Activated T-cell treated with anti-CD3 and anti-CD28 coated beads, Interleukin-2, amount 50 U/mL, for 4 hours (primary cell): ENCODE measurements around the gene PPP1R18. TPM values are rescaled to one million over a fixed set of nuclear protein-coding genes. Genes with fewer than 3 reads are reported as not detected.
A peak's percentile ranks its signal among the peaks of the same experiment; 100 is the strongest.
"Not testable (repeated sequence)": the region's sequence is repeated elsewhere in the genome, so short reads cannot be mapped to it uniquely, and the experiment has no call there.

Source experiments
- ATAC-seq, 2 donors: fragments of 200-7000 bp; cut with Tn5 transposase; one replicate each; pipeline ENCODE4 v1.10.0; 2021
- DNase-seq: peaks from one replicate; pipeline ENCODE4 v3.0.0-alpha.2; 2020
- H3K27me3 Mint-ChIP-seq: one replicate; pipeline ENCODE4 v1.8.0; 2021; ENCODE audit warnings: low read depth, mixed read lengths
- H3K36me3 Mint-ChIP-seq: one replicate; pipeline ENCODE4 v1.8.0; 2022; ENCODE audit warnings: mixed read lengths; ENCODE audit not compliant: insufficient read depth
- H3K4me1 Mint-ChIP-seq: one replicate; pipeline ENCODE4 v1.8.0; 2021; ENCODE audit warnings: low read depth, mixed read lengths
- H3K4me3 Mint-ChIP-seq: one replicate; pipeline ENCODE4 v1.8.0; 2021; ENCODE audit warnings: mild to moderate bottlenecking, moderate library complexity, mixed read lengths
- H3K9me3 Mint-ChIP-seq: one replicate; pipeline ENCODE4 v1.8.0; 2021; ENCODE audit warnings: mixed read lengths
- total RNA-seq, 3 donors: library from RNA; stranded (reverse); gene quantifications; one replicate each; pipeline ENCODE4 v1.2.1, GENCODE V29; 2021

The PPP1R18 gene
- total RNA-seq, 3 donors from 2014 or later, result 148 to 176 (median 148) TPM

DNA sequence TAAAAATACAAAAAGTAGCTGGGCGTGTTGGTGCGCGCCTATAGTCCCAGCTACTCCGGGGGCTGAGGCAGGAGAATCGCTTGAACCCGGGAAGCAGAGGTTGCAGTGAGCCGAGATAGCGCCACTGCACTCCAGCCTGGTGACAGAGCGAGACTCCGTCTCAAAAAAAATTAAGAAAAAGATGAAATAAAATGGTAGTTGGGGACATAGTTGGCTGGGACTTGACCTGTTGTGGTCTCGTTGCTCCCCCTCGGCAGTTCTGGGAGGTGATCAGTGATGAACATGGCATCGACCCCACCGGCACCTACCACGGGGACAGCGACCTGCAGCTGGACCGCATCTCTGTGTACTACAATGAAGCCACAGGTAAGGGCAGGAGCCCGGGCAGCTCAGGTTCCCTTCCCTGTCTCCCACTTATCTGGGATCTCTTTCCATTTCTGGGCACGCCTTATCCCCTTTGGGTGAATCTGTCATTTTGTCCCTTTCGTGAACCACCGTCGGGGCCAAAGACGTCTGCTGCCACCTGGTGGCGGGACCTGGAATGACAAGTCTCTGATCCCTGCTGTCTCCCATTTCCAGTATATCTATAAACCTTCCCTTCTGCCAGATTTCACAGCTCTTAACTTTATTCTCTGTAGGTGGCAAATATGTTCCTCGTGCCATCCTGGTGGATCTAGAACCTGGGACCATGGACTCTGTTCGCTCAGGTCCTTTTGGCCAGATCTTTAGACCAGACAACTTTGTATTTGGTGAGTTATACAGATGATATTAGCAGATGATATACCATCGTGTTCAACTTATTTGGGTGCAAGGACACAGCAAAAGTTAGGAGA is 36.1 kb upstream of the PPP1R18 start:
- H3K4me3 Mint-ChIP-seq, result peak overlapping the region; percentile 99
- H3K4me1 Mint-ChIP-seq, result peaks cover 43% of the 10 kb centered on the region
- no peaks in the 10 kb centered on the region for H3K27me3 Mint-ChIP-seq
- peaks cover 39% of the 10 kb centered on the region for H3K36me3 Mint-ChIP-seq
- H3K9me3 Mint-ChIP-seq, result no peaks in the 10 kb centered on the region
- no peak for ATAC-seq
- peak; percentile 87 for DNase-seq

DNA sequence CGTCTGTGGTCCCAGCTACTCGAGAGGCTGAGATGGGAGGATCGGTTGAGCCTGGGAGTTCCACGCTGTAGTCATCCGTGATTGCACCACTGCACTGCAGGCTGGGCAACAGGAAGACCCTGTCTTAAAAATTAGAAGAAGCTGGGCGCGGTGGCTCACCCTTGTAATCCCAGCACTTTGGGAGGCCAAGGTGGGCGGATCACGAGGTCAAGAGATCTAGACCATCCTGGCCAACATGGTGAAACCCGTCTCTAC is 35.5 kb upstream of the PPP1R18 start:
- H3K36me3 Mint-ChIP-seq, result peaks cover 38% of the 10 kb centered on the region
- not testable (repeated sequence) for H3K9me3 Mint-ChIP-seq, DNase-seq, H3K27me3 Mint-ChIP-seq, ATAC-seq
- H3K4me1 Mint-ChIP-seq, result peaks cover 46% of the 10 kb centered on the region
- H3K4me3 Mint-ChIP-seq, result peak overlapping the region; percentile 99

DNA sequence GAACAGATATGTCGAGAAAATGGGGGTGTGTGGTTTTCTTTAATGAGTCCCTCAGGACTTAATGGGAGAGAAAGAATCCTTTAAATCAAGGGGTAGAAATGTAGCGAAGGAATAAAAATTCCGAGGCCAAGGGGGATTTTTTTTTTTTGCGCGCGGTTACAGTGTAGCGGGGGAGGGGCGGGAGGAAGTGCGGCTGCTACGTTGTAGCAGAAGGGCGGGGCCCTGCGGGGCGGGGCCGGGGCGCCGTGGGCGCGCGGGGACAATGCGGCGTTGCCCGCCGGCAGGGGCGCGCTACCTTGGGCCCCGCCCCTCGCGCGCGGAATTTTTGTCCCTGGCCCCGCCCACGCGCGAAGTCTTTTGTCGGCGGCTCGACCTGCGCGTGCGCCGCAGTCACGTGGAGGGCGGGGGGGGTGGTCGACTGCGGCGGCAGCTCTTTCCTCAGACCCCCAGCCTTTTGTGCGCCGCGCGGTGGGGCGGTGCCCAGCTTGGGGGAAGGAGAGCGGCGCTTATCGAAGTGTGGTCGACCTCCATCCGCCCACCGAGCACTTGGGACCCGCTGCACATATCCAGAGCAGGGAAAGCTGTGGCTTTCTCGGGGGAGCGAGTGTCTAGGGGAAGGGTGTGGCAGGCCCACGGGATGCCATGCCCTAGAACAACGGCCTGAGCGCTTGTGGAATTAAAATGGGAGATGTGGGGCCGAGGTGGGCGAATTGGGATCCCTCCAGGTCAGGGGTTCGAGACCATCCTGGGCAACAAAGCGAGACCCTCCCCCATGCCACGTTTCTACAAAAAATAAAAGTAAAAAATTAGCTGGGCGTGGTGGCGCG is 35.0 kb upstream of the PPP1R18 start:
- peaks cover 51% of the 10 kb centered on the region for H3K4me1 Mint-ChIP-seq
- H3K4me3 Mint-ChIP-seq, result peak overlapping the region; percentile 99
- H3K36me3 Mint-ChIP-seq, result peaks cover 41% of the 10 kb centered on the region
- ATAC-seq (peak; percentile 24 to 29), DNase-seq (peak; percentile 98)
- H3K27me3 Mint-ChIP-seq, result no peaks in the 10 kb centered on the region
- H3K9me3 Mint-ChIP-seq, result no peaks in the 10 kb centered on the region

DNA sequence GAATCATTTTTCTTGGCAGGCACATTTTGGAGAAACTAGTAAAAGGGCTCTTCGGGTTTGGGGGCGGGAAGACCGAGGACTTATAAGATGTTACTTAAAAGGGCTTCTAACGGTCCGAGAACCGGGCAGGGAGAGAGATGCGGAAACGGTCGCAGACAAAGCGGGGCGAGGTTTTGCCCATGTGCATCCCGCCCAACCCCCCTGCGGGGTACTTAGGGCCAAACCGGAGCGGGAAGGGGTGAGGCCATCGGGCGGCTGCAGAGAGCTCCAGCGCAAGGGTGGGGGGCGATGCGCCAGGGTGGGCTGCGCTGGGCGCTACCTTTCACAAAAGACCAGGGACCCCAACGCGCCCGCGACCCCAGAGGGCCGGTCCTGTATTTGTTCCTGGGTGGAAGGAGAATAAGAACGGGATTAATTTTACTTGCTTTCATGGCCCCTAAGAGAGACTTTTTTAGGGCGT is 34.3 kb upstream of the PPP1R18 start:
- Mint-ChIP-seq H3K4me1 (peaks cover 55% of the 10 kb centered on the region), H3K9me3 (no peaks in the 10 kb centered on the region), H3K4me3 (peak overlapping the region; percentile 99), H3K27me3 (no peaks in the 10 kb centered on the region), H3K36me3 (peaks cover 40% of the 10 kb centered on the region)
- no peak for ATAC-seq
- peak; percentile 48 for DNase-seq

DNA sequence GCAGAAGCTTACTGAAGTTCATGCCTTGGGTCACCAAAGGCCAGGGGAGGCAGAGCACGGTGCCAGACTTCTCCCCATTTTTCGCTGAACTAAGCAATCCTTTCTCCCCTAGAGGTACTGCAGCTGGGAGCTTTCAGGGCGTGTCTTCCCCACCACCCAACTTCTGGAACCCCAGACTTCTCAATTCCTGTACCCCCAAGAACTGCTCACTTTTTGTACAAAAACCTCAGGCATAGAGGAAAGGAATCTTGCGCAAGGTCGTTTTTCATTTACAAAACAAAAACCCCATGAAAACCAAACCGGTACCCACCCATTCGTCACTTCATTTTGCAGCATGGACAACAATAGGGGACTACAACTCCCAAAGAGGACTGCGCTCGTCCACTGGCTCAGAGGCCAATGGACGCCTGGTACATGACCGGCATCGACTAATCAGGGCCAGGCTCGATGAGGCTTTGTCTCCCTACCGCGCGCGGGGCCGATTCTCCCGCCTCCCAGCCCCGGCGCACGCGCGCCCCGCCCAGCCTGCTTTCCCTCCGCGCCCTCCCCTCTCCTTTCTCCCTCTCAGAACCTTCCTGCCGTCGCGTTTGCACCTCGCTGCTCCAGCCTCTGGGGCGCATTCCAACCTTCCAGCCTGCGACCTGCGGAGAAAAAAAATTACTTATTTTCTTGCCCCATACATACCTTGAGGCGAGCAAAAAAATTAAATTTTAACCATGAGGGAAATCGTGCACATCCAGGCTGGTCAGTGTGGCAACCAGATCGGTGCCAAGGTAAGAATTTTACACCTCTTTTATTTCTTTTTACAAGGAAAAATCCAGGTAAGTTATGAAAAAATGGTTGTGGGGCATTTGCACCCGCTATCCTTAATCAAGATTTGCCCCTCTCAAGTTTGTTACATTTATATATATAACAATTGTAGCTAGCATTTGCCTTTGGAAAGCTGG is 33.6 kb upstream of the PPP1R18 start, which contains the start of gene TUBB:
TUBB (plus strand) TSS at position 562 of the 947 bp plus-strand sequence; CDS start at position 717, 155 bp downstream.
- Mint-ChIP-seq H3K9me3 (no peaks in the 10 kb centered on the region), H3K27me3 (no peaks in the 10 kb centered on the region), H3K4me3 (peak within 1 kb of the TSS; percentile 99), H3K36me3 (peaks cover 37% of the 10 kb centered on the region), H3K4me1 (peaks cover 56% of the 10 kb centered on the region)
- peak; percentile 91 for DNase-seq
- peak; percentile 71 to 73 for ATAC-seq

DNA sequence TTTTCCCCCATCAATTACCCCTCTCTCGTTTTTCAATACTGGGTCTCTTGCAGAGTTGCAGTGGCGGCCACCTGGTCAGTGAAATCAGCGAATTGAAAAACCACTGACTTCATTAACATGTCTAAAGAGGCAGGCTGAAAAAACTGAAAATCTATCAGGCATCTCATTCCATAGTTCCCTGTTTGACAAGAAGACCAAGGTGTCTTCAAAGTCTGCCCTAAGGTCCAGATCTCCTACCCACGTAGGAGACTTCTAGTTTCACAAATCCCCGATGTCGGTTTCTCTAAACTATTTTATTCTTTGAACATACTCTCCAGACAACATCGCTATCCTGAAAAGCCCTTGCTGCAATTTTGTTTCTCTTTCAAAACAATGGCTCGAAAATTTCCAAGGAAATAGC is 32.9 kb upstream of the PPP1R18 start:
- peaks cover 36% of the 10 kb centered on the region for H3K36me3 Mint-ChIP-seq
- peaks cover 52% of the 10 kb centered on the region for H3K4me1 Mint-ChIP-seq

DNA sequence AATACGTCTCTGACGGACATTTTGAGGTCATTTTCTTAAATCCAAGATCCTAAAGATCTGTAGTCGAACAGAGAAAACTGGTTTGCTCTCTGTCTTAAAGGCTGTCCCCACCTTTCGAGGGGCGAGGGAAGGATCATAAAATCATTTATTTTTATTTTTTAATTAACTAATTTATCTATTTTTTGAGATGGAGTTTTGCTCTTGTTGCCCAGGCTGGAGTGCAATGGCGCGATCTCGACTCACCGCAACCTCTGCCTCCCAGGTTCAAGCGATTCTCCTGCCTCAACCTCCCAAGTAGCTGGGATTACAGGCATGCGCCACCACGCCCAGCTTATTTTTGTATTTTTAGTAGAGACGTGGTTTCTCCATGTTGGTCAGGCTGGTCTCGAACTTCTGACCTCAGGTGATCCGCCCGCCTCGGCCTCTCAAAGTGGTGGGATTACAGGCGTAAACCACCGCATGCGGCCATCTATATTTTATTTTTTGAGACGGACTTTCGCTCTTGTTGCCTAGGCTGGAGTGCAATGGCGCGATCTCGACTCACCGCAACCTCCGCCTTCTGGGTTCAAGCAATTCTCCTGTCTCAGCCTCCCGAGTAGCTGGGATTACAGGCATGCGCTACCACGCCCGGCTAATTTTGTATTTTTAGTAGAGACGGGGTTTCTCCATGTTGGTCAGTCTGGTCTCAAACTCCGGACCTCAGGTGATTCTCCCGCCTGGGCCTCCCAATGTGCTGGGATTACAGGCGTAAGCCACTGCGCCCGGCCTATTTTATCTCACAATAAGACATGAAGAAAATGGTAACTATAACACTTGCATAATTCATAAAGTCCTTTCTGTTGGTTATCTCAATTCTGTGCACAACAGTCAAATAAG is 31.6 kb upstream of the PPP1R18 start:
- ATAC-seq, H3K27me3 Mint-ChIP-seq, H3K9me3 Mint-ChIP-seq, DNase-seq: not testable (repeated sequence)
- Mint-ChIP-seq H3K4me1 (peaks cover 40% of the 10 kb centered on the region), H3K36me3 (peaks cover 33% of the 10 kb centered on the region), H3K4me3 (peak overlapping the region; percentile 90)

More for the DNA sequence above, 32.9 kb upstream of the PPP1R18 start:
- H3K27me3 Mint-ChIP-seq, result no peaks in the 10 kb centered on the region
- DNase-seq (no peak), ATAC-seq (no peak)
- peak overlapping the region; percentile 99 for H3K4me3 Mint-ChIP-seq
- H3K9me3 Mint-ChIP-seq, result no peaks in the 10 kb centered on the region

DNA sequence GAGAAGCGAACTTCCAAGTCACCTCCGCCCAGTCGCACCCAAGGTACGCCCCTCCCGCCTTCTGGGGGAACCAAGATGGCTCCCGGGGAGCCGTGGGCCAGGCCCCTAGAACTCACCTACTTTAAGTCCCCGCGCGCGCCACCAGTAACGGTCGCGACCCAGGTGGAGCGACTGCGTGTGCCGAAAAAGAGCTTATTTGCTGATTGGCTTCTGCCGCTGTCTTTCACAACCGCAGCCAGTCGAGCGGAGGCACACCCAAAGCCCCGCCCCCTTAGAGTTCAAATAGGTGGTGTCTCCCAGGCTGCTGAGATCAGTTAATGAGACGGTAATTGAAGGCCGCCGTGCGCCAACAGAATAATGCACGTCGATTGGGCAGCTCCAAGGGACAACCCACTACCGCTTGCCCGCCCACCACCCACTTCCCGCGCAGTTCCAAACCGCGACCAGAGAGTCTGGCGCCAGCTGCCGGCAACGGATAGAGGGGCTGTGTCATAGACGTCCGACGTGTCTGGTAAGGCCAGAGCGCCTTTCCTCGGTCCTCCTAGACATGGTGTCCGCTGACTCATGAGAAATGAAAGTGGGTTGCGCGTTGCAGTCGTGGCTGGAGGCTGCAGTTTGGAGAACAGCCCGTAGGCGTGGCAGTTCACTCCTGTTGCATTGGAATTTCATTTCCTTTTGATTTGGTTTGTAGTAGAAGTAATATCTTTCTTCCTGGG is 30.8 kb upstream of the PPP1R18 start, which contains the start of gene MDC1:
MDC1 (minus strand) TSS at position 153 of the 716 bp plus-strand sequence. CDS start 2,106 bp downstream, outside the sequence.
- ATAC-seq (peak; percentile 78 to 81), DNase-seq (peak; percentile 99)
- Mint-ChIP-seq H3K27me3 (no peaks in the 10 kb centered on the region), H3K9me3 (no peaks in the 10 kb centered on the region), H3K36me3 (peaks cover 34% of the 10 kb centered on the region), H3K4me3 (peak within 1 kb of the TSS; percentile 90), H3K4me1 (peaks cover 37% of the 10 kb centered on the region)

DNA sequence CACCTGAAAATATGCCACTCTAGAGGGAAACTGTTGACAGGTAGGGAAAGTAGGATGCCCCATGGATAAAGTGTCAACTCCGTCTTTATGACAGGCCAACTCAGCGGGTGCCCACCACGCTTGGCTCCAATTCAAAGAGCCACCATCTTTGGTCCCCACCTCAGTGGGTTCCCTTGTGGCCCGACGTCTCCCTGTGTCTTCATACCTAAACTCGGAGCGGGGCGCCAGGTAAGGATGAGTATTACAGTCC is 30.4 kb upstream of the PPP1R18 start:
- no peaks in the 10 kb centered on the region for H3K9me3 Mint-ChIP-seq
- peaks cover 42% of the 10 kb centered on the region for H3K4me1 Mint-ChIP-seq
- ATAC-seq, result no peak

DNA sequence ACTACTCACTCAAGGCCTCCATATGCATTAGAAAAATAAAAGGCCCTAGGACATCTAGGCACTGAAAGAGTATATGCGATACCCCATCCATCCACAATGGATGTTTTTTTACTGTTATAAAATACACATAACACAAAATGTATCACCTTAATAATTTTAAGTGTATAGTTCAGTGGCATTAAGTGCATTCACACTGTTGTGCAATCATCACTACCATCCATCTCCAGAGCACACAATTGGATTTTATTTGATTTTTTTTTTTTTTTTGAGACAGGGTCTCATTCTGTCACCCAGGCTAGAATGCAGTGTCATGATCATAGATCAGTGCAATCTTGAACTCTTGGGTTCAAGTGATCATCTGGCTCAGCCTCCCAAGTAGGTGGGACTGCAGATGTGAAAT is 27.8 kb upstream of the PPP1R18 start:
- no peaks in the 10 kb centered on the region for H3K27me3 Mint-ChIP-seq
- H3K4me3 Mint-ChIP-seq, result no peak overlapping the region
- no peaks in the 10 kb centered on the region for H3K9me3 Mint-ChIP-seq
- DNase-seq, result no peak
- H3K4me1 Mint-ChIP-seq, result peaks cover 38% of the 10 kb centered on the region
- peaks cover 41% of the 10 kb centered on the region for H3K36me3 Mint-ChIP-seq
- no peak for ATAC-seq

More for the DNA sequence above, 30.4 kb upstream of the PPP1R18 start:
- no peak for DNase-seq
- Mint-ChIP-seq H3K4me3 (peak overlapping the region; percentile 90), H3K36me3 (peaks cover 34% of the 10 kb centered on the region), H3K27me3 (no peaks in the 10 kb centered on the region)

DNA sequence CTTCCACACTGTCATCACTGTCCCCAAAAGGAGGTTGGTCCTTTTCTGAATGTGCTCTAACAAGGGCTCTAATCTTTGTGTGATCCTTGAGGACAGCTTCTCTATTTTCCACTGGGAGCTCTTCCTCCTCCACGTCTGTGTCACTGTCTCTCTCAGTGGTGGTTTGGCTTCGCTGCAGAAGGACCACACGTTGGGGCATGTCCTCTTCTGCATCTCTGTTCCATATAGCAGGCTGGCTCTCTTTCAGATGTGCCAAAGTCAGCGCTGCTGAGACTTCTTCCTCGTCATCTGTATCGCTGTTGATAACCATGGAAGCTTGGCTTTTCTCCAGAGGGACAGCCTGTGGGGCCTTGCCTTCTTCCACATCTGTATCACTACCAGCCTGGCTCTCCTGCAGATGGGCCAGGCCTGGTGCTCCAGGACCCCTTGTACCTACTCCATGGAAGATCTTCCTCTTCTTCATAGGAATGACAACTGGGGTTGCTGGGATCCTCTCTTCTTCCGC is 26.0 kb upstream of the PPP1R18 start:
- Mint-ChIP-seq H3K9me3 (no peaks in the 10 kb centered on the region), H3K4me1 (peaks cover 29% of the 10 kb centered on the region), H3K36me3 (peaks cover 49% of the 10 kb centered on the region), H3K4me3 (no peak overlapping the region), H3K27me3 (no peaks in the 10 kb centered on the region)
- DNase-seq (no peak), ATAC-seq (no peak)

DNA sequence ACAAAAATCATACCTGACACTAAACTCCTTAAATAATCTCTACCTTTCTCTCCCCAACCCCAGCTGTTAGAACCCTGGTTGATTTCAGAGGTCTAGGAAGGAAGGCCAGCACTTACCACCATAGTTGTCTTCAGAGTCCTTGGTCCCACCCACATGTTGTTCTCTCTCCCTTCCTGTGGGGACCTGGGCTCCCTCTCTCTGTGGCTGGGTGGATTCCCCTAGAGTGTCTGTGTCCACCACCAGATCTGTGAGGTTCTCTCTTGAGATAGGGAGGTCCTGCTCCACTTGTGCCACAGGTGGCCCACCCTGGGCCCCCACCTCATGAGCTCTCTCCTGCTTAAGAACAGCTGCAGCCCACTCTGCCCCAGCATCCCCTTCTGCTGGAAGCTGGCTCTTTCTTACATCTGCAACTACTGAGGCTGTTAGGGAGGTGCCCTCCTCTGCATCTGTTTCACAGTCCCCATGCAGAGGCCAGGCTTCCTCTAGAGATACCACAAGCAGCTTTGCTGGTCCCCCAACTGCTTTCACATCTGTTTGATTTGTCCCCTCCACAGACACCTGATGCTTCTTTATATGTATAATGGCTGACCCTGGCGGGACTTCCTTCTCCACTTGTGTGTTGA is 25.4 kb upstream of the PPP1R18 start:
- H3K9me3 Mint-ChIP-seq, result no peaks in the 10 kb centered on the region
- H3K4me3 Mint-ChIP-seq, result no peak overlapping the region
- peaks cover 25% of the 10 kb centered on the region for H3K4me1 Mint-ChIP-seq
- peaks cover 52% of the 10 kb centered on the region for H3K36me3 Mint-ChIP-seq
- ATAC-seq (no peak), DNase-seq (no peak)
- no peaks in the 10 kb centered on the region for H3K27me3 Mint-ChIP-seq
